ENCODE measurements around the gene MMAA.

DNA sequence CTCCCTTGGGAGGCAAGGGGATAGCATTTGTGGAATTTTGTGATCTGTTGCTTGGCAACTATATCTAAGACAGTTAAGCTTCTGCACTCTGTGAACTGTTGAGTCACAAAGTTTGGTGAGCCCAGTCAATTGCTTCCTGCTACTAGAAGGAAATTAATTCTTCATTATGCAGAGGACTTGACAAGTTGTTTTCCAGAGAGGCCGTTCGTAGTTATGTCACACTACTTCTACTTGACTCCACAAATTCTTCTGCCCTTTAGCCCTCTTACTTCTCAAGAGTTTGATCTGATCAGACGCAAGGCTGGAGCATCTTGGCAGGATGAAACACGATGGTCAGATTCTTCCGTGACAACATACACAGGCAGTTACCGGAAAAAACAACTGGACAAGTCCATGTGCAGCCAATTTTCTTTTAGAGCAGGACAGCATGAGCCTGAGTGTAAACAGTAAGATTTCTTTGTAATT is 60.8 kb downstream of the MMAA start, which contains the start of gene C4orf51:
- no peak for TF ChIP-seq GABPA (IDR thresholded peaks at IDR 0.05; ENCODE audit: low read depth)
- TF ChIP-seq, protein P1, sequence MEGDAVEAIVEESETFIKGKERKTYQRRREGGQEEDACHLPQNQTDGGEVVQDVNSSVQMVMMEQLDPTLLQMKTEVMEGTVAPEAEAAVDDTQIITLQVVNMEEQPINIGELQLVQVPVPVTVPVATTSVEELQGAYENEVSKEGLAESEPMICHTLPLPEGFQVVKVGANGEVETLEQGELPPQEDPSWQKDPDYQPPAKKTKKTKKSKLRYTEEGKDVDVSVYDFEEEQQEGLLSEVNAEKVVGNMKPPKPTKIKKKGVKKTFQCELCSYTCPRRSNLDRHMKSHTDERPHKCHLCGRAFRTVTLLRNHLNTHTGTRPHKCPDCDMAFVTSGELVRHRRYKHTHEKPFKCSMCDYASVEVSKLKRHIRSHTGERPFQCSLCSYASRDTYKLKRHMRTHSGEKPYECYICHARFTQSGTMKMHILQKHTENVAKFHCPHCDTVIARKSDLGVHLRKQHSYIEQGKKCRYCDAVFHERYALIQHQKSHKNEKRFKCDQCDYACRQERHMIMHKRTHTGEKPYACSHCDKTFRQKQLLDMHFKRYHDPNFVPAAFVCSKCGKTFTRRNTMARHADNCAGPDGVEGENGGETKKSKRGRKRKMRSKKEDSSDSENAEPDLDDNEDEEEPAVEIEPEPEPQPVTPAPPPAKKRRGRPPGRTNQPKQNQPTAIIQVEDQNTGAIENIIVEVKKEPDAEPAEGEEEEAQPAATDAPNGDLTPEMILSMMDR (IDR thresholded peaks at IDR 0.05; ENCODE audit: insufficient read depth, low read length) = no peak
